Cardiac fibroblast (primary cell): Measurements from ENCODE around the gene HTRA1.

Source experiments
- DNase-seq, 2 donors: peaks; one replicate each; pipeline versions ENCODE4 v3.0.0 to v3.0.0-alpha.2; 2010; ENCODE audit warnings: low read depth in 2 of 2
- H3K4me3 ChIP-seq, 2 donors: replicated peaks in 1 of 2; 1 replicate in 1 of 2; 2 replicates in 1 of 2; pipeline ENCODE4 v1.5.1; 2011; ENCODE audit warnings: low read depth in 2 of 2, low read length in 2 of 2, mild to moderate bottlenecking in 2 of 2, moderate library complexity in 1 of 2
- TF ChIP-seq, protein P1 (sequence below): IDR thresholded peaks from one replicate; pipeline ENCODE4 v1.5.1; 2011; ENCODE audit warnings: low read depth, mild to moderate bottlenecking, low read length, inconsistent platforms

Gene HTRA1

DNA sequence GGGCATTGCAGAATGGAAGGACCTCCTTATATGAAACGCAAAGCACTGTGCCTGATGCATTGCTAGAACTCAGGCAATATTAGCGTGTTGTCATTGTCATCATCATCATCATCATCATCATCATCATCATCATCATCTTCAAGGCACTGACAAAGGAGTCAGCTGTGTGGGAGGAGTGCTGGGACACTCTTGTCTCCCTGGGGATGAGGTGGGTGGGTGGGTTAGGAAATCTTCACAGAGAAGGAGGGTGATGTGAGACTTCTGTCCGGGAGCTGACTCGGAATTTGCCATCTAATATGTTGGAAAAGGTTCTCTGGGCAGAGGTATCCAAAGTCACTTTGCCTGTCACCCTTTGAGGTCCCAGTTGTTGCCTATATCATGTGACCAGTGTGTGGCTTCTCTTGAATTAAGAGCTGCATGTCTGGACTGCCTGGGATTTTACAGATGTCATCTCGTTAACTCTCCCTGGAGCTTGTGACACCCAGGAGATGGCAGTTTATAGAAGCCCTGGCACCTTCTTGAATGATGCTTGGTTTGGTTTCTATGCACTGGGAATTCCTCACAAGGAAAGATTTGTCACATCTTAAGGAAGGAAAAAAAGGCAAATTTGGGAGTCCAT lies 7.1 kb downstream of the HTRA1 start:
- H3K4me3 ChIP-seq = no peak overlapping the region
- no peak for DNase-seq
- TF ChIP-seq, protein P1, sequence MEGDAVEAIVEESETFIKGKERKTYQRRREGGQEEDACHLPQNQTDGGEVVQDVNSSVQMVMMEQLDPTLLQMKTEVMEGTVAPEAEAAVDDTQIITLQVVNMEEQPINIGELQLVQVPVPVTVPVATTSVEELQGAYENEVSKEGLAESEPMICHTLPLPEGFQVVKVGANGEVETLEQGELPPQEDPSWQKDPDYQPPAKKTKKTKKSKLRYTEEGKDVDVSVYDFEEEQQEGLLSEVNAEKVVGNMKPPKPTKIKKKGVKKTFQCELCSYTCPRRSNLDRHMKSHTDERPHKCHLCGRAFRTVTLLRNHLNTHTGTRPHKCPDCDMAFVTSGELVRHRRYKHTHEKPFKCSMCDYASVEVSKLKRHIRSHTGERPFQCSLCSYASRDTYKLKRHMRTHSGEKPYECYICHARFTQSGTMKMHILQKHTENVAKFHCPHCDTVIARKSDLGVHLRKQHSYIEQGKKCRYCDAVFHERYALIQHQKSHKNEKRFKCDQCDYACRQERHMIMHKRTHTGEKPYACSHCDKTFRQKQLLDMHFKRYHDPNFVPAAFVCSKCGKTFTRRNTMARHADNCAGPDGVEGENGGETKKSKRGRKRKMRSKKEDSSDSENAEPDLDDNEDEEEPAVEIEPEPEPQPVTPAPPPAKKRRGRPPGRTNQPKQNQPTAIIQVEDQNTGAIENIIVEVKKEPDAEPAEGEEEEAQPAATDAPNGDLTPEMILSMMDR = no peak

DNA sequence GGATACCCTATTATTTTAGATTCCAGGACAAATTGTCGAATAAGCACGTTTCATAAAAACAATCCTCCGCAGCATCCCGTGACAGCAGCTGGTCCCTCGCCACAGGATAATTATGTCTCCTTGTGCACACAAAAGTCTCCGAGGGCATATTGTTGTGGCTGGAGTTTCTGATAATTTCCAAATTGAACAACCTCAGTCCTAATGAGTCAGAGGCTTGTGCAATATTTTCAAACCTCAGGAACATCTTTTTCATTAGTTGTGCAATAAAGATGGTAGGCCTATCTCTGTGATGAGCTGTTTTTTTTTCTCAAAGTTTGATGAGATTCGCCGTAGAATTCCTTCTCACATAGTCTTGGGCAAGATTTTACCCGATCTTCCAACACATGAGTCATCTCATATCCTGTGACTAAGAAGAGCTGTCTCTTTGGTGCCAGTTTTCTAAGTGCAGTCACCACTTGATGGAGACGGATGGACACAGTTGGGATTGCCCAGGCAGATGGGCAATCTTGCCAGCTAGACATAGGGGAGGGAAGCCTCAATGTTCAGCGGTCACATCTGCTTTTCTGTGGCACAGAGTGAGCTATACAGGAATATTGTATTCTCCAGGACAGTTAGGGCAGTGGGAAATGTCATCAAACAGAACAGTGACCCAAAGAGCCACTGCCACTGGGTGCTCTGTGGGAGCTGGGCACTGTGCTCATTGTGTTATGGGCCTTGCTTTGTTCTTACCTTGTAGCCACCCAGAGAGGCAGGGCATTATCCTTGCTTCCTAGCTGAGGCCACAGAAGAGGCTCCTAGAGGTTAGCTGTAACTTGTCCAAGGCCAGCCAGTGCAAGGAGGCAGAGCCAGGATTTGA lies 7.8 kb downstream of the HTRA1 start:
- no peak overlapping the region for H3K4me3 ChIP-seq
- TF ChIP-seq, protein P1 = no peak
- DNase-seq = peak; percentile 91 to 98

DNA sequence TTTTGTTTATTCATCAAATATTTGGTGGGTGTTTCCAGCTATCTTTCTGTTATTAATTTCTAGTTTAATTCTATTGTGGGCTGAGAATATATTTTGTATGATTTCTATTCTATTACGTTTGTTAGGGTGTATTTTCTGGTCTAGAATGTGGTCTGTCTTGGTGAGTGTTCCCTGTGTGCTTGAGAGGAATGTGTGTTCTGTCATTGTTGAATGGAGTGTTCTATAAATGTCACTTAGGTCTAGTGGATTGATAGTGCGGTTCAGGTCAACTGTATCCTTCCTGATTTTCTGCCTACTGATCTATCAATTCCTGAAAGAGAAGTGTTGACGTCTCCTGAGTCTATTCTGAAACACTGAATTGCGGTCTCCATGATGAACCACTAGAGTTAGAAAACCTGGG lies 8.5 kb downstream of the HTRA1 start:
- H3K4me3 ChIP-seq = no peak overlapping the region
- TF ChIP-seq, protein P1 = no peak
- no peak for DNase-seq

DNA sequence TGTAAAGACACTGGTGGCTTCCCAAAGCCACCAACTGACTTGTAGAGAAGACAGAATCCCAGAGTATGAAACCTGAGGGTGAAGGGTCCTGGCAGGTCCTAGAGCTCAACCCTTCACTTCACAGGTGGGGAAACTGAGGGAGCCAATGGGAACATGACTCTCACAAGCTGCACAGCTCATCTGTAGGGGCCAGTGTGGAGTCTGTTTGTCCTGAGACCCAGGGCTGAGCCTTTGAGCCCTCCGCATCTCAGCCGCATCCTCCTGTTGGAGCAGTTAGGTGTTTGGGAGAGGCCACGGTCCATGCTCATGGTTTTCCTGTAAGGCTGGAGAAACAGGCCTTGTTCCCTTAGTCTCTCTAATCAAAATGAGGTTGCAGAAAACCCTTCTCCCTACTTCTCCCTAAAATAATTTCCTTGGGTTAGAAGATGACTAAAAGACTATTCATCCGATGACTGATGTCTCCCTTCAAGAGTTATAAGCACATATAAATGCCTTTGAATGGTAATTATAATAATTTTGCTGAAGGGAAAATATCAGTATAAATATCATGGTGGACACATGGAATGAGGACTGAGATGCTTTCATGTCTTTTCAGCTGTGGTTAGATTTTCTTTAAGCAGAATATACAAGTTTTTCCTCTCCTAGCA lies 10.3 kb downstream of the HTRA1 start:
- no peak overlapping the region for H3K4me3 ChIP-seq
- TF ChIP-seq, protein P1 = no peak
- peak in 1 of 2 donors; percentile 56 for DNase-seq

DNA sequence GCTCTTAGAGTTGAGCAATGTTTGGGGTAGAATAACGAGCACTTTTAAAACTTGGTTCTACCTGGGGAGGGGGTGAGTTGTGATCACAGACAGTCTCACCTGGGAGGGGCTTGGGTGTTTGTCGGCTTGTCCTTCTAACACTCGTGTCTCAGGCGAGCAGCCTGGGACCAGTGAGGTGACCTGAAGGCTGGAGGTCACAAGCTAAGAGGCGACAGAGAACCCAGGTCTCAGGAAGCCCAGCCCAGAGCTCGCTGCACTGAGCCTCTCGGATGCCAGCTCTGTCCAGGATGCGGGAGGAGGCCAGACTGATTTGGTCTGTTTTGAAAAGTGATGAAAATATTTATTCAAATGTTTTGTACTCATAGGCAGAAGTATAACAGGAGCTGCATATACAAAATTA lies 11.8 kb downstream of the HTRA1 start:
- DNase-seq = no peak
- H3K4me3 ChIP-seq = no peak overlapping the region
- TF ChIP-seq, protein P1 = no peak

DNA sequence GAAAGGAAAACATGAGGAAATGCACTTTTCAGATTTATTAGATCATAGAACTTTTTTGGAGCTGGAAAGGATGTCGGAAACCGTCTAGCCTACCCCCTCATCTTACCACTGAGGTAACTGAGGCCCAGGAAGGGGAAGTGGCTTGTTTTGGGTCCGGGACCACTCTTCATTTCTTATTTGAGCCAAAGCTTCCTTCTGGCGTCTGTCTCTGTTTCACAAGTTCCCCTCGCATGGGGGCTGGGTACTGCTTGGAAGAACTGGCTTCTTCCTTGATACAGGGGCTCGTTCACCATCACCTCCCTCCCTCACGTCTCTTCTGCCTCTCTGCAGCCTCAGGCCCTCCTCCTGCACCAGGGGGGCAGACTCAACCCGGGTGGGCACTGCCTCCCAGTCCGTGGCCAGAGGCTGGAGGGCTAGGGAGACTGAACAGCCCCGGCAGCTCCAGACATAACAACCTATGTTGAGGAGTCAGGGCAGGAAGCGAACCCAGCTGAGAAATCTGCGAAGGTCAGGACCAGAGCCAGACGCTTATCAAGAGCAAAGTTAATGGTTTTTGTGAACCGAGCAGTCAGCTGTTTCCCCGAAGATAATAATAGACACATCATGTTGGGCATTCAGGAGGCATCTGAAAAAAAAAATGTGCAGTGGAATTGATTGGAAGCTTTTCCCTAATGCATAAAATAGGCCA lies 12.9 kb downstream of the HTRA1 start:
- no peak overlapping the region for H3K4me3 ChIP-seq
- DNase-seq = peak in 1 of 2 donors; percentile 57
- TF ChIP-seq, protein P1 = no peak
